ENCODE measurements around the gene MDN1. TPM values are rescaled to one million over a fixed set of nuclear protein-coding genes. Genes with fewer than 3 reads are reported as not detected.
"Not testable (repeated sequence)": the region's sequence is repeated elsewhere in the genome, so short reads cannot be mapped to it uniquely, and the experiment has no call there.

The MDN1 gene
- total RNA-seq, 4 donors from 2014 or later: 13.5 to 22.0 (median 17.0) TPM

DNA sequence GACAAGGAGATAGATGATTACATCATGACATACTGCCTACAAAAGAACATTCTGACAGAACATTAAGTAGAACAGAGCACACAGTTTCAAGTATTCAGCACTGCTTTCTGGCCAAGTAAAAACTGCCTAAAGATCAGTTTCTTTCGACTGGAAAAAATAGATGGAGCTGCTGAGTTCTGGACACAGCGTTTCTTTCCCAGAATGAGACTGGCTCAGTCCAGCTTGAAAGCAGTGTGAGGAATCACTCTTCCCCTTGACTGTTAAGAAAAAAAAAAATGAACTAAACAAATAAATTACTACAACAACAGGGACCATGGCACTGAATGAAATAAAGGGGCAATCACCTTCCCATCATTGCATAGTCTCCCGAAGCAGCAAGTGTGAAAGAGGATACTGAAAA lies 176.6 kb downstream of the MDN1 start:
- no peaks in the 10 kb centered on the region for H3K27me3 ChIP-seq
- peaks cover 9 to 15% of the 10 kb centered on the region in 2 donors for H3K4me1 ChIP-seq
- no peak overlapping the region for H3K4me3 ChIP-seq
- DNase-seq (no peak), ATAC-seq (no peak)
- TF ChIP-seq POLR2A (IDR thresholded peaks at IDR 0.05): no peak
- TF ChIP-seq, protein P1, sequence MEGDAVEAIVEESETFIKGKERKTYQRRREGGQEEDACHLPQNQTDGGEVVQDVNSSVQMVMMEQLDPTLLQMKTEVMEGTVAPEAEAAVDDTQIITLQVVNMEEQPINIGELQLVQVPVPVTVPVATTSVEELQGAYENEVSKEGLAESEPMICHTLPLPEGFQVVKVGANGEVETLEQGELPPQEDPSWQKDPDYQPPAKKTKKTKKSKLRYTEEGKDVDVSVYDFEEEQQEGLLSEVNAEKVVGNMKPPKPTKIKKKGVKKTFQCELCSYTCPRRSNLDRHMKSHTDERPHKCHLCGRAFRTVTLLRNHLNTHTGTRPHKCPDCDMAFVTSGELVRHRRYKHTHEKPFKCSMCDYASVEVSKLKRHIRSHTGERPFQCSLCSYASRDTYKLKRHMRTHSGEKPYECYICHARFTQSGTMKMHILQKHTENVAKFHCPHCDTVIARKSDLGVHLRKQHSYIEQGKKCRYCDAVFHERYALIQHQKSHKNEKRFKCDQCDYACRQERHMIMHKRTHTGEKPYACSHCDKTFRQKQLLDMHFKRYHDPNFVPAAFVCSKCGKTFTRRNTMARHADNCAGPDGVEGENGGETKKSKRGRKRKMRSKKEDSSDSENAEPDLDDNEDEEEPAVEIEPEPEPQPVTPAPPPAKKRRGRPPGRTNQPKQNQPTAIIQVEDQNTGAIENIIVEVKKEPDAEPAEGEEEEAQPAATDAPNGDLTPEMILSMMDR (IDR thresholded peaks at IDR 0.05 in 4 of 5, conservative IDR thresholded peaks at IDR 0.05 in 1 of 5): no peak
- peaks cover 0 to 33% of the 10 kb centered on the region in 2 donors for H3K36me3 ChIP-seq
- peak overlapping the region; percentile 29 to 66 (median 53) for H3K27ac ChIP-seq
- no peaks in the 10 kb centered on the region for H3K9me3 ChIP-seq
- intact Hi-C loops (cut with DNase I; ENCODE audit: low total_unique reads): no loop called here
- in situ Hi-C loops (cut with MboI; ENCODE audit: low sequenced_read_pairs in 4 of 4): loop anchor here in 3 of 4 donors (25.0 kb wide), 2 partner anchors 656 to 681 kb away; partner anchors contain the start of gene RNGTT (in 2 of the 3)

- ATAC-seq; H3K4me3 ChIP-seq; H3K27me3 ChIP-seq; H3K27ac ChIP-seq; DNase-seq; H3K9me3 ChIP-seq; intact Hi-C loops (cut with DNase I; ENCODE audit: low total_unique reads): not testable (repeated sequence)
- peaks cover 18 to 25% of the 10 kb centered on the region in 2 donors for H3K4me1 ChIP-seq
- H3K36me3 ChIP-seq: peaks cover 0 to 19% of the 10 kb centered on the region in 2 donors
- in situ Hi-C loops (cut with MboI; ENCODE audit: low sequenced_read_pairs in 4 of 4): loop anchor here in 3 of 4 donors (25.0 kb wide), 2 partner anchors 654 to 679 kb away; partner anchors contain the start of gene RNGTT (in 2 of the 3)
Observed at GRCh38 chr6:89641581-89641980, 178.0 kb downstream of the MDN1 start.

DNA sequence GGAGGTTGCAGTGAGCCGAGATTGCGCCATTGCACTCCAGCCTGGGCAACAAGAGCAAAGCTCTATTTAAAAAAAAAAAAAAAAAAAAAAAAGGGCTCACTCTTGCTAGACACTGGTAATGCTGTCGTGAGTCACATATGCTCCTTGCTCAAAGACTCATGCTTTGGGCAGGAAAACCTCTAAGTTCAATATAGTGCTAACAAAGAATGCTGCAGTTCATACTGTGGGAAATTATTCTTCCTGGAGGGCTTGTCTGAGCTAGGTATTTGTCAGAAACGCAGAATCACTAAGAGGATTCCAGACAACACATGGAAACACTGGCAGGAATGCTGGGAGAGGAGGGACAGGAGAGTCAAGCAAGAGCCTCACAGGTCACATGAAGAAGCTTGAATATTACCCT lies 178.8 kb downstream of the MDN1 start:
- Histone ChIP-seq H3K9me3 (no peaks in the 10 kb centered on the region), H3K4me3 (no peak overlapping the region), H3K27me3 (no peaks in the 10 kb centered on the region), H3K27ac (no peak overlapping the region), H3K4me1 (peaks cover 18 to 25% of the 10 kb centered on the region in 2 donors), H3K36me3 (peaks cover 0 to 19% of the 10 kb centered on the region in 2 donors)
- DNase-seq (no peak), ATAC-seq (no peak)
- in situ Hi-C loops (cut with MboI; ENCODE audit: low sequenced_read_pairs in 4 of 4) (loop anchor here in 3 of 4 donors (25.0 kb wide), 2 partner anchors 654 to 679 kb away; partner anchors contain the start of gene RNGTT (in 2 of the 3)), intact Hi-C loops (cut with DNase I; ENCODE audit: low total_unique reads) (no loop called here)
- no peak for TF ChIP-seq POLR2A (IDR thresholded peaks at IDR 0.05)
- TF ChIP-seq, protein P1 (IDR thresholded peaks at IDR 0.05 in 4 of 5, conservative IDR thresholded peaks at IDR 0.05 in 1 of 5): no peak

DNA sequence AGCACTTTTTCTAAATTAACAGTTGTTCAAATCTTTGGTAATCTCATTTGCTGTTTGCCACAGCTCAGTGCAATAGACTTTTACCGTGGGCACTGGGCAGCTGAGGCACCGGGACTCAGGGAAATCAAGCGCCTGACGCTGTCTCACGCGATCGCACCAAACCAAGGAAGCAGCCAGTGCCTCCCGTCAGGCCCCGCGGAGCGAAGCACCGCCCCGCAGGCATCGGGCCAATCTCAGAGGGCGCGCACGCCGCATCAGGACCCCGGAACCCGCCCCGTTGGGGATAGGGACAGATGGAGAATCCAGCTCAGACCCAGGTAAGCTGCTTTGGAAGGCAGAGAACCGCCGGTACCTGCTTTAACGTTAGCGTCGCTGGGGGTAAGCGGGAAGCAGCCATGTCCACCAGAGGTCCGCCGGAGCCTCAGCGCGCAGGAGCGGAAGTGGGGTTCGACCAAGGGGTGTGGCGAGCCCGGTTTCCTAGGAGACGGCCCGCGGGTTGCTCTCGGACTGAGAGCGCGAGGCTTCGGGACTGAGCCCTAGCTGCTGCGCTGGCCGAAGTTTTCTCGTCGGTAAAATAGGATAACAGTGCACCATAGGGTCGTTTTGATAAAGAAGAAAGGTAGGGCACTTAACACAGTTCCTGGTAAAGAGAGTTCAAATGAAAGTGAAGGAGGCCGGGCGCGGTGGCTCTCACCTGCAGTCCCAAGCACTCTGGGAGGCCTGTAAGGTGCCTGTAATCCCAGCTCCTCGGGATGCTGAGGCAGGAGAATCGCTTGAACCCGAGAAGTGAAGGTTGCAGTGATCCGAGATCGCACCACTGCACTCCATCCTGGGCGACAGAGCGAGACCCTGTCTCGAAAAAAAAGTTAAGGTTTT lies 181.0 kb downstream of the MDN1 start, which contains the start of gene LYRM2:
Gene LYRM2 (minus strand): TSS at position 428 of the 876 bp plus-strand sequence. CDS start 31 bp downstream, at position 397.
- Histone ChIP-seq H3K4me3 (peak within 1 kb of the TSS; percentile 76 to 88 (median 85)), H3K4me1 (peaks cover 14% of the 10 kb centered on the region in 2 donors), H3K9me3 (no peaks in the 10 kb centered on the region), H3K27ac (peak within 1 kb of the TSS; percentile 90 to 98 (median 95)), H3K36me3 (peaks cover 0 to 15% of the 10 kb centered on the region in 2 donors), H3K27me3 (no peaks in the 10 kb centered on the region)
- in situ Hi-C loops (cut with MboI; ENCODE audit: low sequenced_read_pairs in 4 of 4) (loop anchor here in 3 of 4 donors (25.0 kb wide), 2 partner anchors 651 to 676 kb away; partner anchors contain the start of gene RNGTT (in 2 of the 3)), intact Hi-C loops (cut with DNase I; ENCODE audit: low total_unique reads) (loop anchor here (2.0 to 10.0 kb wide), 3 partner anchors 180 to 654 kb away; partner anchors contain the start of genes MDN1 and PNRC1)
- peak; percentile 97 to 98 for ATAC-seq
- peak; percentile 93 to 94 for DNase-seq
- TF ChIP-seq POLR2A (IDR thresholded peaks at IDR 0.05): peak; percentile 90 to 91
- TF ChIP-seq, protein P1 (IDR thresholded peaks at IDR 0.05 in 4 of 5, conservative IDR thresholded peaks at IDR 0.05 in 1 of 5): peak in 4 of 5 experiments; percentile 5 to 27 (median 19)

Measured in gastrocnemius medialis (tissue), 4 donors.